Activated CD4-positive, alpha-beta T cell treated with anti-CD3 and anti-CD28 coated beads for 48 hours (primary cell): ENCODE data around the gene XYLT1.
"Not testable (repeated sequence)": the region's sequence is repeated elsewhere in the genome, so short reads cannot be mapped to it uniquely, and the experiment has no call there.

ENCODE experiments used
- DNase-seq: peaks from one replicate; pipeline ENCODE4 v3.0.0-alpha.2; 2020

XYLT1 gene

GRCh38 chr16:17470908-17471718 lies at the start of gene XYLT1:
Gene XYLT1 (minus strand): TSS chr16:17470960. CDS start chr16:17470796, 164 bp downstream.
- peak; percentile 63 for DNase-seq

GRCh38 chr16:17520111-17520510 lies 49.4 kb upstream of the XYLT1 start:
- DNase-seq: no peak

- no peak for DNase-seq
Measured at GRCh38 chr16:17519101-17519955, 48.6 kb upstream of the XYLT1 start.

- no peak for DNase-seq
Measured at GRCh38 chr16:17518441-17518840, 47.7 kb upstream of the XYLT1 start.

GRCh38 chr16:17515421-17516210 lies 44.9 kb upstream of the XYLT1 start:
- no peak for DNase-seq

GRCh38 chr16:17512636-17513220 lies 42.0 kb upstream of the XYLT1 start:
- no peak for DNase-seq

- no peak for DNase-seq
Measured at GRCh38 chr16:17511340-17511739, 40.6 kb upstream of the XYLT1 start.

GRCh38 chr16:17510567-17510966 lies 39.8 kb upstream of the XYLT1 start:
- DNase-seq: no peak

GRCh38 chr16:17509194-17509593 lies 38.4 kb upstream of the XYLT1 start:
- no peak for DNase-seq

GRCh38 chr16:17508303-17508702 lies 37.5 kb upstream of the XYLT1 start:
- no peak for DNase-seq

GRCh38 chr16:17507516-17507915 lies 36.8 kb upstream of the XYLT1 start:
- DNase-seq: not testable (repeated sequence)

- DNase-seq: not testable (repeated sequence)
Measured at GRCh38 chr16:17505828-17506227, 35.1 kb upstream of the XYLT1 start.

- no peak for DNase-seq
Measured at GRCh38 chr16:17504050-17504449, 33.3 kb upstream of the XYLT1 start.

GRCh38 chr16:17503331-17503730 lies 32.6 kb upstream of the XYLT1 start:
- no peak for DNase-seq

GRCh38 chr16:17501321-17501720 lies 30.6 kb upstream of the XYLT1 start:
- no peak for DNase-seq

- no peak for DNase-seq
Measured at GRCh38 chr16:17499223-17499902, 28.6 kb upstream of the XYLT1 start.

- DNase-seq: no peak
Measured at GRCh38 chr16:17497648-17498047, 26.9 kb upstream of the XYLT1 start.

GRCh38 chr16:17496891-17497290 lies 26.1 kb upstream of the XYLT1 start:
- no peak for DNase-seq

- DNase-seq: no peak
Measured at GRCh38 chr16:17493012-17493411, 22.3 kb upstream of the XYLT1 start.

GRCh38 chr16:17491140-17491662 lies 20.4 kb upstream of the XYLT1 start:
- no peak for DNase-seq

GRCh38 chr16:17488506-17488905 lies 17.7 kb upstream of the XYLT1 start:
- DNase-seq: no peak

- no peak for DNase-seq
Measured at GRCh38 chr16:17483351-17483750, 12.6 kb upstream of the XYLT1 start.
